Endodermal cell (in vitro differentiated cells): ENCODE data around the gene BMP5. TPM values are rescaled to one million over a fixed set of nuclear protein-coding genes. Genes with fewer than 3 reads are reported as not detected.

ENCODE experiments used
- DNase-seq: peaks from one replicate; pipeline ENCODE4 v3.0.0-alpha.2; 2017
- H3K27ac ChIP-seq: 2 replicates; pipeline ENCODE4 v1.5.1; 2013; ENCODE audit warnings: mild to moderate bottlenecking, low read depth, low read length, moderate library complexity
- H3K27me3 ChIP-seq: 2 replicates; pipeline ENCODE4 v1.6.1; 2013; ENCODE audit warnings: mild to moderate bottlenecking, low read length, moderate library complexity; ENCODE audit not compliant: insufficient read depth, control insufficient read depth, poor library complexity, severe bottlenecking
- H3K36me3 ChIP-seq: 2 replicates; pipeline ENCODE4 v1.7.0; 2013; ENCODE audit warnings: mild to moderate bottlenecking, low read length, moderate library complexity; ENCODE audit not compliant: control insufficient read depth, insufficient read depth
- H3K4me1 ChIP-seq: one replicate; pipeline ENCODE4 v1.7.0; 2013; ENCODE audit warnings: low read length; ENCODE audit not compliant: control insufficient read depth, insufficient read depth
- H3K4me3 ChIP-seq: 2 replicates; pipeline ENCODE4 v1.5.1; 2013; ENCODE audit warnings: mild to moderate bottlenecking, low read length, moderate library complexity
- H3K9ac ChIP-seq: 2 replicates; pipeline ENCODE4 v1.6.1; 2013; ENCODE audit warnings: mild to moderate bottlenecking, low read length, moderate library complexity; ENCODE audit not compliant: poor library complexity, severe bottlenecking; ENCODE audit errors: extremely low read depth
- H3K9me3 ChIP-seq: 2 replicates; pipeline ENCODE4 v1.6.1; 2013; ENCODE audit warnings: mild to moderate bottlenecking, low read length, moderate library complexity; ENCODE audit not compliant: control insufficient read depth
- H3K27ac Mint-ChIP-seq: 2 replicates; pipeline ENCODE4 v1.8.0; 2020; ENCODE audit warnings: mixed read lengths
- H3K27me3 Mint-ChIP-seq: 2 replicates; pipeline ENCODE4 v1.8.0; 2021; ENCODE audit warnings: mild to moderate bottlenecking, mixed read lengths; ENCODE audit not compliant: insufficient read depth
- H3K36me3 Mint-ChIP-seq: 2 replicates; pipeline ENCODE4 v1.8.0; 2020; ENCODE audit warnings: low read depth, mixed read lengths
- H3K4me1 Mint-ChIP-seq: 2 replicates; pipeline ENCODE4 v1.8.0; 2020; ENCODE audit warnings: mixed read lengths
- H3K4me3 Mint-ChIP-seq: 2 replicates; pipeline ENCODE4 v1.8.0; 2020; ENCODE audit warnings: mild to moderate bottlenecking, moderate library complexity, mixed read lengths
- H3K9me3 Mint-ChIP-seq: 2 replicates; pipeline ENCODE4 v1.8.0; 2020; ENCODE audit warnings: mild to moderate bottlenecking, mixed read lengths
- CTCF ChIP-seq: fragments of 200-600 bp; sonication (generic); conservative IDR thresholded peaks from 2 replicates; pipeline ENCODE4 v1.5.0; 2021; ENCODE audit warnings: antibody characterized with exemption, mild to moderate bottlenecking
- WGBS, 2 experiments: methylation state at CpG; one replicate each; pipeline versions ENCODE4 v1.1.5 to v1.1.7; 2013; ENCODE audit warnings: missing lambda C conversion rate in 2 of 2, mixed read lengths in 1 of 2; ENCODE audit not compliant: insufficient coverage in 1 of 2, insufficient read length in 1 of 2; 5-methylcytosine and 5-hydroxymethylcytosine counted together
- total RNA-seq, 2 donors: library from RNA; stranded (reverse); fragmentation: NEBNext Ultra II Directional in 1 of 2; extraction: Animal tissue kit (Norgen Biotek cat#: 25700) in 1 of 2; gene quantifications; 2 replicates in 1 of 2; 3 replicates in 1 of 2; pipeline ENCODE4 v1.2.1, GENCODE V29; 2021

Gene BMP5
- total RNA-seq, 2 donors from 2014 or later, result 0.73 to 0.84 TPM

- Mint-ChIP-seq H3K4me1 (no peaks in the 10 kb centered on the region), H3K9me3 (no peaks in the 10 kb centered on the region), H3K27me3 (no peaks in the 10 kb centered on the region), H3K27ac (no peak overlapping the region), H3K36me3 (no peaks in the 10 kb centered on the region), H3K4me3 (no peak overlapping the region)
- H3K4me1 ChIP-seq, result no peaks in the 10 kb centered on the region
- no peak for DNase-seq
- no peaks in the 10 kb centered on the region for H3K27me3 ChIP-seq
- no peaks in the 10 kb centered on the region for H3K9me3 ChIP-seq
- H3K36me3 ChIP-seq, result no peaks in the 10 kb centered on the region
- no peak overlapping the region for H3K4me3 ChIP-seq
- TF ChIP-seq CTCF, result no peak
- 89 to 93% methylated on average over 2 of the region's 2 CpGs for WGBS, 2 experiments
- H3K27ac ChIP-seq, result no peak overlapping the region
- no peak overlapping the region for H3K9ac ChIP-seq
Observed at GRCh38 chr6:55866128-55866527, 9.3 kb downstream of the BMP5 start.

GRCh38 chr6:55853008-55854001 lies 22.1 kb downstream of the BMP5 start:
- Histone ChIP-seq H3K4me3 (no peak overlapping the region), H3K27ac (no peak overlapping the region), H3K9ac (no peak overlapping the region), H3K4me1 (no peaks in the 10 kb centered on the region), H3K9me3 (no peaks in the 10 kb centered on the region), H3K36me3 (no peaks in the 10 kb centered on the region), H3K27me3 (no peaks in the 10 kb centered on the region)
- no peak for TF ChIP-seq CTCF
- no peak overlapping the region for H3K4me3 Mint-ChIP-seq
- no peaks in the 10 kb centered on the region for H3K36me3 Mint-ChIP-seq
- H3K27ac Mint-ChIP-seq, result no peak overlapping the region
- no peak for DNase-seq
- no peaks in the 10 kb centered on the region for H3K27me3 Mint-ChIP-seq
- H3K4me1 Mint-ChIP-seq, result peaks cover 1% of the 10 kb centered on the region
- no peaks in the 10 kb centered on the region for H3K9me3 Mint-ChIP-seq
- 94 to 100% methylated on average over 2 to 7 of the region's 7 CpGs for WGBS, 2 experiments

GRCh38 chr6:55841341-55841740 lies 34.0 kb downstream of the BMP5 start:
- Histone ChIP-seq H3K4me3 (no peak overlapping the region), H3K27me3 (no peaks in the 10 kb centered on the region), H3K9ac (no peak overlapping the region), H3K9me3 (no peaks in the 10 kb centered on the region), H3K36me3 (no peaks in the 10 kb centered on the region), H3K27ac (no peak overlapping the region), H3K4me1 (no peaks in the 10 kb centered on the region)
- H3K9me3 Mint-ChIP-seq, result no peaks in the 10 kb centered on the region
- no peak for TF ChIP-seq CTCF
- no peaks in the 10 kb centered on the region for H3K36me3 Mint-ChIP-seq
- no peaks in the 10 kb centered on the region for H3K27me3 Mint-ChIP-seq
- H3K4me3 Mint-ChIP-seq, result no peak overlapping the region
- no peak overlapping the region for H3K27ac Mint-ChIP-seq
- no peak for DNase-seq
- H3K4me1 Mint-ChIP-seq, result peaks cover 3% of the 10 kb centered on the region
